Kidney (tissue), 14 donors: Measurements from ENCODE around the gene RPL6. TPM values are rescaled to one million over a fixed set of nuclear protein-coding genes. Genes with fewer than 3 reads are reported as not detected.

Source experiments
- DNase-seq, 5 donors: peaks; one replicate each; pipeline ENCODE4 v3.0.0-alpha.2; 2013 to 2020
- FAIRE-seq: peaks from 2 replicates; lab custom pipeline; 2012; peaks lifted over from hg19 to GRCh38; lab: Jason Lieb, UNC
- H3K27ac ChIP-seq, 2 donors: one replicate each; pipeline ENCODE4 v1.7.0; 2013; ENCODE audit warnings: low read depth in 2 of 2, low read length in 2 of 2, inconsistent platforms in 1 of 2
- H3K27me3 ChIP-seq: one replicate; pipeline ENCODE4 v1.7.1; 2013; ENCODE audit warnings: low read length, inconsistent platforms; ENCODE audit not compliant: control insufficient read depth, insufficient read depth
- H3K36me3 ChIP-seq, 3 donors: one replicate each; pipeline versions ENCODE4 v1.7.0 to v1.7.1; 2013; ENCODE audit warnings: low read length in 3 of 3, control low read depth in 1 of 3, inconsistent platforms in 1 of 3; ENCODE audit not compliant: insufficient read depth in 3 of 3, control insufficient read depth in 2 of 3
- H3K4me1 ChIP-seq, 3 donors: one replicate each; pipeline versions ENCODE4 v1.7.0 to v1.7.1; 2013; ENCODE audit warnings: low read length in 3 of 3, inconsistent platforms in 1 of 3, low read depth in 1 of 3; ENCODE audit not compliant: control insufficient read depth in 2 of 3, insufficient read depth in 2 of 3
- H3K4me3 ChIP-seq, 3 donors: one replicate each; pipeline versions ENCODE4 v1.7.0 to v1.8.1; 2013; ENCODE audit warnings: low read length in 3 of 3, control low read depth in 1 of 3, inconsistent platforms in 1 of 3
- H3K9ac ChIP-seq, 3 donors: one replicate each; pipeline versions ENCODE4 v1.7.0 to v1.7.1; 2013; ENCODE audit warnings: low read length in 3 of 3, control low read depth in 1 of 3, inconsistent platforms in 1 of 3
- H3K9me3 ChIP-seq, 3 donors: one replicate each; pipeline versions ENCODE4 v1.7.0 to v1.7.1; 2013; ENCODE audit warnings: low read length in 3 of 3, control low read depth in 1 of 3, inconsistent platforms in 1 of 3; ENCODE audit not compliant: control insufficient read depth in 2 of 3, insufficient read depth in 1 of 3
- intact Hi-C: fragments of 100-400 bp; cut with DNase I; formaldehyde crosslinking; loops from one replicate; pipeline ENCODE4 v1.11.1; 2022
- polyA plus RNA-seq: library from polyadenylated mRNA; stranded (reverse); fragments of 350-450 nt; fragmentation: Illumina TruSeq; extraction: RNeasy Lipid Tissue Mini Kit (QIAGEN cat#74804); gene quantifications from one replicate; pipeline ENCODE4 v1.2.3, GENCODE V29; 2014; ENCODE audit warnings: low read depth, low replicate concordance; ENCODE audit not compliant: insufficient read depth
- total RNA-seq: library from RNA; stranded (reverse); fragmentation: NEBNext Ultra II Directional; extraction: Animal tissue kit (Norgen Biotek cat#: 25700); gene quantifications from one replicate; pipeline ENCODE4 v1.2.1, GENCODE V29; 2021
- TF ChIP-seq, protein P1 (sequence below): IDR thresholded peaks from 3 replicates; pipeline ENCODE4 v1.5.1; 2012; ENCODE audit warnings: mild to moderate bottlenecking, moderate library complexity, borderline replicate concordance; ENCODE audit not compliant: insufficient read depth; ENCODE audit errors: extremely low read depth
- donor health status: control.
- donor health status: control.
- donor health status: control.
- donor health status: control.
- donor health status: control.
- donor health status: DM: yes; HTN: yes; CAD: no.
- donor health status: Normal renal cell carcinoma (clear cell type).

RPL6 gene
- total and polyA plus RNA-seq, 2 donors from 2014 or later, result 966 to 1,525 TPM

- no peaks in the 10 kb centered on the region for H3K27me3 ChIP-seq
- peak overlapping the region; percentile 36 to 74 (median 65) for H3K4me3 ChIP-seq
- no peak for FAIRE-seq
Measured at GRCh38 chr12:112382866-112383265, 26.5 kb downstream of the RPL6 start.

DNA sequence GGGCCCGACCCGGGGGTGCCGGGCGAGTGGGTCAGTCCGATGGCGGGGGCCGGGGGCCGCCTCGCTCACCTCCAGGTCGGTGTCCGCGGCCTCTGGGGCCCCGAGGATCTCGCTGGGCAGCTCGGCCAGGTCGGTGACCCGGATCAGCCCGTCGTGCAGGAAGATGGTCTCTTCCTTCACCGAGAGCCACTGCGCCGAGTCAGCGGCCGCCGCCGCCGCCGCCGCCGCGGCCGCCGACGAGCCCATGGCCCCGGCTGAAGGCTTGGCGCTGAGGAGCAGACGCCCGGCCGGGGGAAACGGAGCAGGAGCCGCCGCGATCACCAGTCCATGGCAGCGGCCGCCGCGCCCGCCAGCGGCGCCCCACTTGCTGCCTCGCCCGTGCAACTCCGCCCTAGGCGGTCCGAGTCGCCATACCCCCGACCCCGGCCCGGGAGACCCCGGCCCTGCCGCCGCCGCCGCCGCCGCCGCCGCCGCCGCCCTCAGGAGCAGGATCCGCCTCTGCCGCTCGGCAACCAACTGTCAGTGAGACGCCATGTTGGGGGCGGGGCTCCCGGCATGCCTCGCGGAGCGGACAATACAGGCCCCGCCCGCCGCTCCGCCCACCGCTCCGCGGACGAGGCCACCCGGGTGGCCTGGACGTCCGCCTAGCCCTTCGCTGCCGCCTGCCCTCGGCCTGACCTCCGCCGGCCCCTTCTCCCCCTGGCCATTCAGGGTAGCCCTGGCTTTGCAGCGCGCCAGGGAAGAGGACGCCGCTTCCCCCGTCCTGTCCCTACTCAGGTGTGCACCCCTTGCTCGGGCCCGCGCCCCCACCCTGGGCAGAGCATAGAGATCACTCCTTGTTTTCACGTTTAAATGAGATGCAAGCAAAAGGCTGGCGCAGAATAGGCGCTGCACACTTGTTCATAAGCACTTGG is 27.3 kb downstream of the RPL6 start, which contains the start of gene HECTD4:
TSS of gene HECTD4 (minus strand) at position 549 of the 914 bp plus-strand sequence. CDS start at position 246, 303 bp downstream.
- Histone ChIP-seq H3K27ac (peak within 1 kb of the TSS; percentile 83 to 91), H3K9me3 (no peaks in the 10 kb centered on the region), H3K27me3 (no peaks in the 10 kb centered on the region), H3K4me3 (peak within 1 kb of the TSS; percentile 67 to 83 (median 72)), H3K9ac (peak within 1 kb of the TSS; percentile 36 to 81 (median 69)), H3K36me3 (no peaks in the 10 kb centered on the region), H3K4me1 (peaks cover 0 to 11% (median 7%) of the 10 kb centered on the region in 3 donors)
- TF ChIP-seq, protein P1, sequence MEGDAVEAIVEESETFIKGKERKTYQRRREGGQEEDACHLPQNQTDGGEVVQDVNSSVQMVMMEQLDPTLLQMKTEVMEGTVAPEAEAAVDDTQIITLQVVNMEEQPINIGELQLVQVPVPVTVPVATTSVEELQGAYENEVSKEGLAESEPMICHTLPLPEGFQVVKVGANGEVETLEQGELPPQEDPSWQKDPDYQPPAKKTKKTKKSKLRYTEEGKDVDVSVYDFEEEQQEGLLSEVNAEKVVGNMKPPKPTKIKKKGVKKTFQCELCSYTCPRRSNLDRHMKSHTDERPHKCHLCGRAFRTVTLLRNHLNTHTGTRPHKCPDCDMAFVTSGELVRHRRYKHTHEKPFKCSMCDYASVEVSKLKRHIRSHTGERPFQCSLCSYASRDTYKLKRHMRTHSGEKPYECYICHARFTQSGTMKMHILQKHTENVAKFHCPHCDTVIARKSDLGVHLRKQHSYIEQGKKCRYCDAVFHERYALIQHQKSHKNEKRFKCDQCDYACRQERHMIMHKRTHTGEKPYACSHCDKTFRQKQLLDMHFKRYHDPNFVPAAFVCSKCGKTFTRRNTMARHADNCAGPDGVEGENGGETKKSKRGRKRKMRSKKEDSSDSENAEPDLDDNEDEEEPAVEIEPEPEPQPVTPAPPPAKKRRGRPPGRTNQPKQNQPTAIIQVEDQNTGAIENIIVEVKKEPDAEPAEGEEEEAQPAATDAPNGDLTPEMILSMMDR, result no peak
- no peak for FAIRE-seq
- DNase-seq, result peak; percentile 94 to 98 (median 95)
- intact Hi-C loops, result loop anchor here (10.0 kb wide), 1 partner anchor 107 kb away; no protein-coding TSS in a partner anchor

More at GRCh38 chr12:112382866-112383265, 26.5 kb downstream of the RPL6 start:
- DNase-seq, result peak in 1 of 5 donors; percentile 54
- intact Hi-C loops, result loop anchor here (10.0 kb wide), 1 partner anchor 108 kb away; no protein-coding TSS in a partner anchor
- no peaks in the 10 kb centered on the region for H3K36me3 ChIP-seq
- H3K4me1 ChIP-seq, result peaks cover 0 to 11% (median 7%) of the 10 kb centered on the region in 3 donors
- H3K27ac ChIP-seq, result peak overlapping the region in 1 of 2 donors; percentile 83
- no peaks in the 10 kb centered on the region for H3K9me3 ChIP-seq
- H3K9ac ChIP-seq, result peak overlapping the region in 2 of 3 donors; percentile 2 to 56
- TF ChIP-seq, protein P1, result no peak

GRCh38 chr12:112381406-112381882 is 28.0 kb downstream of the RPL6 start:
- peak overlapping the region; percentile 67 to 83 (median 72) for H3K4me3 ChIP-seq
- H3K9ac ChIP-seq, result peak overlapping the region; percentile 36 to 81 (median 59)
- intact Hi-C loops, result loop anchor here (10.0 kb wide), 1 partner anchor 107 kb away; no protein-coding TSS in a partner anchor
- H3K27ac ChIP-seq, result peak overlapping the region in 1 of 2 donors; percentile 65
- H3K9me3 ChIP-seq, result no peaks in the 10 kb centered on the region
- no peak for FAIRE-seq
- H3K27me3 ChIP-seq, result no peaks in the 10 kb centered on the region
- TF ChIP-seq, protein P1, result no peak
- H3K36me3 ChIP-seq, result no peaks in the 10 kb centered on the region
- peaks cover 0 to 11% (median 7%) of the 10 kb centered on the region in 3 donors for H3K4me1 ChIP-seq
- peak; percentile 35 to 77 (median 54) for DNase-seq
